IMR-90 (cell line): ENCODE results near the gene EPB41L3. TPM values are rescaled to one million over a fixed set of nuclear protein-coding genes. Genes with fewer than 3 reads are reported as not detected.

Source experiments
- ATAC-seq: fragments of 200-7000 bp; cut with Tn5 transposase; 2 replicates; pipeline ENCODE4 v1.9.1; 2020; ENCODE audit warnings: low read depth, mild to moderate bottlenecking, moderate library complexity
- BruUV-seq: library from RNA; stranded (reverse); fragments of 400-500 nt; replicated peaks from 2 replicates; lab custom pipeline; 2021; lab: Mats Ljungman, UMichigan
- CTCF ChIA-PET: fragments of 300-600 bp; formaldehyde crosslinking; extraction: SDS; loops from one replicate; lab custom pipeline; 2021; ENCODE audit warnings: antibody characterized with exemption; lab: Yijun Ruan, JAX
- POLR2A ChIA-PET: fragments of 300-600 bp; sonication (Branson Sonifier 250); formaldehyde crosslinking; loops from one replicate; lab custom pipeline; 2022; ENCODE audit warnings: antibody characterized with exemption; ENCODE audit not compliant: unreplicated experiment; lab: Charles Lee
- DNase-seq: peaks from one replicate; pipeline ENCODE4 v3.0.0; 2013
- H2AFZ ChIP-seq: replicated peaks from 2 replicates; pipeline ENCODE3; 2013; ENCODE audit warnings: low read length, mild to moderate bottlenecking; ENCODE audit not compliant: poor library complexity
- H2AK5ac ChIP-seq: 2 replicates; pipeline ENCODE4 v1.6.1; 2013; ENCODE audit warnings: low read depth, low read length, inconsistent platforms
- H2AK9ac ChIP-seq: replicated peaks from 2 replicates; pipeline ENCODE3; 2013; ENCODE audit warnings: mild to moderate bottlenecking, low read depth, low read length, moderate library complexity; ENCODE audit not compliant: poor library complexity
- H2BK120ac ChIP-seq: 2 replicates; pipeline ENCODE4 v1.6.1; 2013; ENCODE audit warnings: low read depth, low read length, inconsistent platforms
- H2BK15ac ChIP-seq: 3 replicates; pipeline ENCODE4 v1.6.1; 2013; ENCODE audit warnings: low read depth, low read length, inconsistent platforms
- H2BK20ac ChIP-seq: 2 replicates; pipeline ENCODE4 v1.6.1; 2013; ENCODE audit warnings: low read depth, mild to moderate bottlenecking, inconsistent platforms, low read length, moderate library complexity
- H2BK5ac ChIP-seq: 2 replicates; pipeline ENCODE4 v1.6.1; 2013; ENCODE audit warnings: mild to moderate bottlenecking, low read depth, low read length, inconsistent platforms; ENCODE audit not compliant: poor library complexity, severe bottlenecking
- H3K14ac ChIP-seq: replicated peaks from 2 replicates; pipeline ENCODE4 v1.6.1; 2013; ENCODE audit warnings: low read depth, low read length, inconsistent platforms
- H3K18ac ChIP-seq: 2 replicates; pipeline ENCODE4 v1.6.1; 2013; ENCODE audit warnings: low read depth, low read length, control low read depth
- H3K23ac ChIP-seq: 2 replicates; pipeline ENCODE4 v1.6.1; 2013; ENCODE audit warnings: low read depth, low read length, inconsistent platforms
- H3K27ac ChIP-seq: 2 replicates; pipeline ENCODE4 v1.5.1; 2013; ENCODE audit warnings: mild to moderate bottlenecking, control low read depth, low read length; ENCODE audit not compliant: insufficient read depth
- H3K27me3 ChIP-seq: 2 replicates; pipeline ENCODE4 v1.6.1; 2013; ENCODE audit warnings: low read length; ENCODE audit not compliant: control insufficient read depth, insufficient read depth
- H3K36me3 ChIP-seq: 2 replicates; pipeline ENCODE4 v1.6.1; 2013; ENCODE audit warnings: low read length, mixed read lengths; ENCODE audit not compliant: control insufficient read depth, insufficient read depth
- H3K4ac ChIP-seq: 2 replicates; pipeline ENCODE4 v1.6.1; 2013; ENCODE audit warnings: low read depth, low read length, inconsistent platforms
- H3K4me1 ChIP-seq: 2 replicates; pipeline ENCODE4 v1.6.1; 2013; ENCODE audit warnings: low read length, mixed read lengths; ENCODE audit not compliant: control insufficient read depth, insufficient read depth
- H3K4me2 ChIP-seq: 2 replicates; pipeline ENCODE4 v1.6.1; 2013; ENCODE audit warnings: low read depth, mild to moderate bottlenecking, control low read depth, low read length, moderate library complexity
- H3K4me3 ChIP-seq: 2 replicates; pipeline ENCODE4 v1.5.1; 2013; ENCODE audit warnings: low read depth, mild to moderate bottlenecking, control low read depth, low read length, moderate library complexity; ENCODE audit not compliant: insufficient read depth
- H3K56ac ChIP-seq: 2 replicates; pipeline ENCODE4 v1.6.1; 2013; ENCODE audit warnings: low read length, inconsistent platforms; ENCODE audit not compliant: insufficient read depth; ENCODE audit errors: extremely low read depth
- H3K79me1 ChIP-seq, 2 experiments: 2 replicates each; pipeline ENCODE4 v1.6.1; 2013; ENCODE audit warnings: low read length in 2 of 2, inconsistent platforms in 1 of 2, low read depth in 1 of 2
- H3K9ac ChIP-seq: 2 replicates; pipeline ENCODE4 v1.6.1; 2013; ENCODE audit warnings: low read depth, low read length, control low read depth
- H3K9me1 ChIP-seq: 2 replicates; pipeline ENCODE4 v1.6.1; 2013; ENCODE audit warnings: low read length, inconsistent platforms; ENCODE audit not compliant: insufficient read depth
- H3K9me3 ChIP-seq: 2 replicates; pipeline ENCODE4 v1.6.1; 2013; ENCODE audit warnings: low read length; ENCODE audit not compliant: control insufficient read depth, insufficient read depth
- H4K20me1 ChIP-seq: 2 replicates; pipeline ENCODE4 v1.6.1; 2013; ENCODE audit warnings: low read length, inconsistent platforms; ENCODE audit not compliant: insufficient read depth
- H4K5ac ChIP-seq: 2 replicates; pipeline ENCODE4 v1.6.1; 2013; ENCODE audit warnings: mild to moderate bottlenecking, low read depth, low read length, control low read depth
- H4K8ac ChIP-seq, 2 experiments: 2 replicates each; pipeline ENCODE4 v1.6.1; 2013; ENCODE audit warnings: low read depth in 2 of 2, low read length in 2 of 2, control low read depth in 1 of 2, inconsistent platforms in 1 of 2
- H4K91ac ChIP-seq: 2 replicates; pipeline ENCODE4 v1.6.1; 2013; ENCODE audit warnings: low read depth, low read length, inconsistent platforms; ENCODE audit not compliant: insufficient read depth
- BHLHE40 ChIP-seq: fragments of 150-350 bp; IDR thresholded peaks from 2 replicates; pipeline ENCODE4 v1.6.1; 2016; ENCODE audit warnings: mild to moderate bottlenecking, low read depth, low read length
- MAZ ChIP-seq: IDR thresholded peaks from 2 replicates; pipeline ENCODE4 v1.6.1; 2012; ENCODE audit warnings: low read depth, mild to moderate bottlenecking, low read length, improper control_type of control experiment, moderate library complexity, borderline replicate concordance
- MXI1 ChIP-seq: IDR thresholded peaks from 2 replicates; pipeline ENCODE4 v1.6.1; 2012; ENCODE audit warnings: low read depth, mild to moderate bottlenecking, low read length, moderate library complexity, borderline replicate concordance
- NFE2L2 ChIP-seq: fragments of 150-350 bp; IDR thresholded peaks from 2 replicates; pipeline ENCODE4 v1.6.1; 2016; ENCODE audit warnings: low read depth, mild to moderate bottlenecking, low read length
- RAD21 ChIP-seq: IDR thresholded peaks from 2 replicates; pipeline ENCODE4 v1.6.1; 2012; ENCODE audit warnings: low read length, improper control_type of control experiment
- SMC3 ChIP-seq: fragments of 150-350 bp; IDR thresholded peaks from 2 replicates; pipeline ENCODE4 v1.6.1; 2016; ENCODE audit warnings: low read depth, mild to moderate bottlenecking, antibody characterized with exemption, low read length, moderate library complexity
- WGBS, 2 experiments: methylation state at CpG; one replicate each; pipeline versions ENCODE4 v1.1.5 to v1.1.7; 2013; ENCODE audit warnings: missing lambda C conversion rate in 2 of 2; ENCODE audit not compliant: insufficient read length in 1 of 2; ENCODE audit errors: extremely low coverage in 2 of 2; 5-methylcytosine and 5-hydroxymethylcytosine counted together
- dilution Hi-C: fragments of 300-500 bp; cut with HindIII; formaldehyde crosslinking; loops from one replicate; pipeline ENCODE4 v1.14.3; 2018; ENCODE audit warnings: low sequenced_read_pairs; ENCODE audit not compliant: unreplicated experiment
- in situ Hi-C: fragments of 300-500 bp; cut with MboI; formaldehyde crosslinking; loops from 3 replicates; pipeline ENCODE4 v1.14.3; 2019; ENCODE audit warnings: low sequenced_read_pairs, inconsistent platforms, mixed read lengths
- intact Hi-C: fragments of 100-400 bp; cut with micrococcal nuclease; formaldehyde crosslinking; loops from 2 replicates; pipeline ENCODE4 v1.10.0; 2022
- polyA plus RNA-seq, 3 experiments: library from polyadenylated mRNA; depleted of rRNA; stranded (reverse); fragments of >200 nt; gene quantifications; 2 replicates each; pipeline ENCODE4 v1.2.3, GENCODE V29; 2012; ENCODE audit warnings: low replicate concordance in 1 of 3
- total RNA-seq: library from RNA; depleted of rRNA; stranded (reverse); fragments of >200 nt; gene quantifications from 2 replicates; pipeline ENCODE4 v1.2.3, GENCODE V29; 2012

Gene EPB41L3
- total and polyA plus RNA-seq, 2 of the 4 experiments (the other 2 are of a cell fraction): 36.6 to 70.3 TPM

- POLR2A ChIA-PET: no interaction called here
- dilution Hi-C loops (no loop called here), in situ Hi-C loops (no loop called here), intact Hi-C loops (no loop called here)
- Histone ChIP-seq H3K36me3 (no peaks in the 10 kb centered on the region), H4K8ac (no peak overlapping the region), H2BK5ac (no peak overlapping the region), H3K56ac (no peak overlapping the region), H2BK20ac (no peak overlapping the region), H2AK5ac (no peak overlapping the region), H3K27me3 (no peaks in the 10 kb centered on the region), H4K5ac (no peak overlapping the region), H3K18ac (no peak overlapping the region), H3K14ac (no peak overlapping the region), H3K4ac (no peak overlapping the region), H3K4me2 (no peak overlapping the region), H4K20me1 (no peaks in the 10 kb centered on the region; the same call in 1 of the 2 replicates), H3K4me3 (no peak overlapping the region), H3K9ac (no peak overlapping the region), H2BK120ac (no peak overlapping the region), H3K4me1 (no peaks in the 10 kb centered on the region), H3K23ac (no peak overlapping the region), H3K79me1 (peaks cover 4 to 17% of the 10 kb centered on the region in 2 experiments; a peak in 3 of 4 replicates), H4K91ac (no peak overlapping the region), H3K27ac (no peak overlapping the region), H2AK9ac (no peak overlapping the region), H3K9me1 (no peaks in the 10 kb centered on the region), H2AFZ (no peak overlapping the region), H2BK15ac (no peak overlapping the region), H3K9me3 (no peaks in the 10 kb centered on the region; the same call in 1 of the 2 replicates)
- 80% methylated on average over 1 of the region's 5 CpGs; no CpG with 5 or more reads in 1 of the 2 experiments for WGBS, 2 experiments
- ATAC-seq (no peak), DNase-seq (no peak)
- TF ChIP-seq RAD21 (no peak), SMC3 (no peak), NFE2L2 (no peak), BHLHE40 (no peak), MAZ (no peak), MXI1 (no peak)
- no TSS peak for BruUV-seq
- CTCF ChIA-PET: no interaction called here
Measured at GRCh38 chr18:5490753-5491480, 52.9 kb downstream of the EPB41L3 start.
